Hematopoietic multipotent progenitor cell treated with erythropoietin and hydrocortisone succinate and interleukin-3 and kit ligand, for 6 days (in vitro differentiated cells): ENCODE measurements around the gene ZNF888.
"Not testable (repeated sequence)": the region's sequence is repeated elsewhere in the genome, so short reads cannot be mapped to it uniquely, and the experiment has no call there.

Experiments
- DNase-seq: peaks from one replicate; pipeline ENCODE4 v3.0.0-alpha.2; 2015

Gene ZNF888

DNA sequence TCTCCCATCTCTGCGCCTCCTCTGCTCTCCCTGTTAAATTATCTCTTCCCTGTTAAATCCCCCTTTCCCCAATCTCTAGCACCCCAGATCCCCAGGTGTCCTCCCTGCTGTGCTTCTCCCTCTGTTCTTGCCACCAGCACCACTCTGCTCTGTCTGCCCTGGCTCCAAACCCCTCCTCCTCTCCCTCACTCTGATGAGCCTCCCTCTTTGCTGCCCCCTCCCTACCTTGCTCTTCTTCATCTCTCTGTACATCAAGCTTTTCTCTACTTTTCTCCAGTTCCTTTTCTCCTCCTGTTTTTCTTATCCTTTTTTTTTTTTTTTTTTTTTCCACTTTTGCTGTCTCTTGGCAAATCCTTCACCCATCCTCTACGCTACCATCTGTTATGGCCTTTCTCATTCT, 18.3 kb upstream of the ZNF888 start:
- DNase-seq = not testable (repeated sequence)

DNA sequence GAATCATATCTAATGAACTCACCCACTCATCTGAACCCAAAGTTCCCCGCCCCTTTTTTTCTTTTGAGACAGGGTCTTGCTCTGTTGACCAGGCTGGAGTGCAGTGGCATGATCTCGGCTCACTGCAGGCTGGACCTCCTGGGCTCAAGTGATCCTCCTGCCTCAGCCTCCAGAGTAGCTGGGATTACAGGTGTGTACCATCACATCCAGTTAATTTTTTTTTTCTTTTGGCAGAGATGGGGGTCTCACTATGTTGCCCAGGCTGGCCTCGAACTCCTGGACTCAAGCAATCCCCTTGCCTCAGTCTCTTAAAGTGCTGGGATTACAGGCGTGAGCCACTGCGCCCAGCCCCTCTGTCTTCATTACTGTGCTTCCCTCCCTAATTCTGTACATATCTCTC, 17.7 kb upstream of the ZNF888 start:
- DNase-seq = not testable (repeated sequence)

DNA sequence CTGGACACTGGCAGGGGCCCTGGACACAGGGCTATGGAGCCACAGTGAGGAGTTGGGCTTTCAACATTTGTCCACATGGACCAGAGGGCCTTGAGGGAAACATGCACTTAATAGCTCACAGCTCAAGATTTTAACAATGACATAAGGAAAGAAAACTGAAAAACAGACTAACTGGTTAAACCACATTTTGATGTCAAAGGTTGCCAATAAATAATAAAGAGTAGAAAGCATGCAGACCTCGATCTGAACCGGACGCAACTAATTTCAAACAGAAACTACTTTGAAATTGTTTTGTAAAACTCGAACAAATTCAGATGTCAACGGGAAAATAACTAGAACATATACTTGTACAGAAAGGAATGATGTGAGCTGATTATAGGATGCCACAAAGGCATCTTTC, 15.5 kb upstream of the ZNF888 start:
- DNase-seq = no peak

DNA sequence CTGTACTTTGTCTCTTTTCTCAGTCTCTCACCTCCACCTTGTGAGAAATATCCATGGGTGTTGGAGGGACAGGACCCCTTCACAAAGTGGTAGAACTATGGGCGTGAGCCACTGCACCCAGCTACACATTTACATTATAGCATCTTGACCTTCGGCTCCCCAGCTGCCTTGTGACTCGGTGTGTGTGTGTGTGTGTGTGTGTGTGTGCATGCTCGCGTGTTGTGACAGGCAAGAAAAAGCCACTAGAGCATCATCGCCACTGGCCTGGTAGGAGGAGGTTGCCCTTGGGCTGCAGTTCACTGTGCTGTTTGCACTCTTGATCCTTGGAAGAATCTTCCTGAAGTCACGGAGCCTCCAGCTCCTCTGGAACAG, 13.7 kb upstream of the ZNF888 start:
- DNase-seq = no peak

DNA sequence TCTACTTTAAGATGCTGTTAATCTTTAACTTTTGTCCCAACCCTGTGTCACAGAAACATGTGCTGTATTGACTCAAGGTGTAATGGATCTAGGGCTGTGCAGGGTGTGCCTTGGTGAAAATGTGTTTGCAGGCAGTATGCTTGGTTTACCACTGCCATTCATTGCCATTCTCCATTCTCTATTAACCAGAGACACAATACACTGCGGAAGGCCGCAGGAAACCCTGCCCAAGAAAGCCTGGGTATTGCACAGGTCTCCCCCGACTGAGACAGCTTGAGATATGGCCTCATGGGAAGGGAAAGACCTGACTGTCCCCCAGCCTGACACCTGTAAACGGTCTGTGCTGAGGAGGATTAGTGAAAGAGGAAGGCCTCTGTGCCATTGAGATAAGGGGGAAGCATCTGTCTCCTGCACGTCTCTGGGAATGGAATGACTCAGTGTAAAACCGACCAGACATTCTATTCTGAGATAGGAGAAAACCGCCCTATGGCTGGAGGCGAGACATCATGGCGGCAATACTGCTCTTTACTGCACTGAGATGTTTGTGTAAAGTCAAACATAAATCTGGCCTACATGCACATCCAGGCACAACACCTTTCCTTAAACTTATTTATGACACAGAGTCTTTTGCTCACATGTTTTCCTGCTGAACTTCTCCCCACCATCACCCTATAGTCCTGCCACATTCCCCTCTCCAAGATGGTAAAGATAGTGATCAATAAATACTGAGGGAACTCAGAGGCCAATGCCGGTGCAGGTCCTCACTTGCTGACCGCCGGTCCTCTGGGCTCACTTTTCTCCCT, 13.1 kb upstream of the ZNF888 start:
- DNase-seq = peak; percentile 95

DNA sequence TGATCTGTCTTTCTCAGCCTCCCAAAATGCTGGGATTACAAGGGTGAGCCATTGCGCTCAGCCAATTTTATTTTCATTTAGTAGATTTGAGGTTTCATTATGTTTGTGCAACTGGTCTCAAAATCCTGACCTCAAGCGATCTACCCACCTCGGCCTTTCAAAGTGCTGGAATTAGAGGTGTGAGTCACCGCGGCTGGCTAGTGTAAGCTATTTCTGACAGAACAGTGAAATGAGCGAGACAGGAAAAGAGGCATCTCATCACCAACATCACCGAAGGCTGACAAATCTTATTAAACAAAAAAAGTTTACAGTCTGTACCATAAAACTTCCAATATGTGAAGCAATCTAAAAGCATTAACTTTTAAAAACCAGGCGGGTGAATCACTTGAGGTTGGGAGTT, 12.2 kb upstream of the ZNF888 start:
- DNase-seq = no peak

DNA sequence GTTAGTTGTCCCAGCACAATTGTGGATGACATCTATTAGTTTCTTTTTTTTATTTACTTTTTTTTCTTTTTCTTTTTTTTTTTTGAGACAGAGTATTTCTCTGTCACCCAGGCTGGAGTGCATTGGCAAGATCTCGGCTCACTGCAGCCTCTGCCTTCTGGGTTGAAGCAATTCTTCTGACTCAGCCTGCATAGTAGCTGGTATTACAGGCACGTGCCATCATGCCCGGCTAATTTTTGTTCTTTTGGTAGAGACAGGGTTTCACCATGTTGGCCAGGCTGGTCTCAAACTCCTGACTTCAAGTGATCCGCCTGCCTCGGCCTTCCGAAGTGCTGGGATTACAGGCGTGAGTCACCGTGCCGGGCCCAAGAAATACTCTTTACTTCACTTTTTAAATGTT, 1.4 kb upstream of the ZNF888 start:
- not testable (repeated sequence) for DNase-seq

DNA sequence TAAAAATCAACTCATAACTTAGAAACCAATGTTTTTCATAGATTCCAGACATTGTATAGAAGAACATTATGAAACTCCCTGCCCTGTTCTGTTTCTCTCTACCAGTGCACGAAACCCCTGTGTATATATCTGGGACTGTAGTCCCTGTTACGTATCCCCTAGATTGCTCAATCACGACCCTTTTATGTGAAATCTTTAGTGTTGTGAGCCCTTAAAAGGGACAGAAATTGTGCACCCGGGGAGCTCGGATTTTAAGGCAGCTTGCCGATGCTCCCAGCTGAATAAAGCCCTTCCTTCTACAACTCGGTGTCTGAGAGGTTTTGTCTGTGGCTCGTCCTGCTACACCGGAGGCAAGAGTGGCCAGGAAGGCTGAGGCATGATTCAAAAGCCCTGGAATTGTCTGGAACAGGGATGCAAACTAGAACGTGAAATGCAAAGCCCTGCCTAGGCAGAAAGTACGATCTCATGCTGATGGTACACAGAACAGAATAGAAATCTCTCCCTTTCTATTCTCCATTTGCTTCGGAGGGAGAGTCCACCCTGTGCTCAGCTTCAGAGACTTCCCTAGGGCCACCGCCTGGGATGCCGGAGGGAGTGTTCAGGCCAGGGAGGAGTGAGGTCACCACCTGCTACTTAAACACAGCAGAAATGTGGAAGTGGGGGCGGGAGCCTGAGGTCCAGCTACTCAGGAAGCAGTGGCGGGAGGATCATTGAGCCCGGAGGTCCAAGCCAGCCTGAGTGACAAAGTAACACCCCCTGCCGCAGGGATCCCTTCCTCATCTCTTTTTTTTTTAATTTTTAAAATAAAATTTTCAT, 758 bp upstream of the ZNF888 start:
- peak; percentile 12 for DNase-seq

DNA sequence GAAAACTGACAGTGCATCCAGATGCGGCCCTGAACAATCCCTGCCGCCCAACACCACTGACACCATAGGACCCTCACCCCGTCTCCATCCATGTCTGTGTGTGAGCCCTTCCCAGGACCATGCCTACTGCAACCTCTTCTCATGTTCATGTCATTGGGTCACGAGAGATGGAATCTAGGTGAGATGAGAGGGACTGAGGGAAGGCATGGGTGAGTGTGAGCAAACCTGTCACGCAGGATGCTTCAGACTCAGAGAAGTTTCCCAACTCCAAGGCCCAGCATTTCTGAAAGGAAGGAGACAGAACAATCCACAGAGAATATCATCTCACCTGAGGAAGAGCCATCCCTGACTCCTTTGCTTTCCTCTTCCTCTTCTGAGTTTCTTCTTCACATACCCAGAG, 5.7 kb downstream of the ZNF888 start:
- DNase-seq = no peak

DNA sequence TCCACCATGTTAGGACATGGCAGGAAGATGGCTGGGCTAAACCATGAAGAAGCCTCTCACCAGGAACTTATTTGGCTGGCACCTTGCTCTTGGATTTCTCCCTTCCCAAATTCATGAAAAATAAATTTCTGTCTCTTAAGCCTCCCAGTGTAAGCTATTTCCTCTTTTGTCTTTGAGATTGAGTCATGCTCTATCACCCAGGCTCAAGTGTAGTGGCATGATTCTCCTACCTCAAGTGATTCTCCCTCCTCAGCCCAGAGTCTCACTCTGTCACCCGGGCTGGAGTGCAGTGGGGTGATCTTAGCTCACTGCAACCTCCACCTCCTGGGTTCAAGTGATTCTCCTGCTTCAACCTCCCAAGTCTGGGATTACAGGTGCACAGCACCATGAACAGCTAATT, 12.6 kb downstream of the ZNF888 start:
- DNase-seq = no peak

DNA sequence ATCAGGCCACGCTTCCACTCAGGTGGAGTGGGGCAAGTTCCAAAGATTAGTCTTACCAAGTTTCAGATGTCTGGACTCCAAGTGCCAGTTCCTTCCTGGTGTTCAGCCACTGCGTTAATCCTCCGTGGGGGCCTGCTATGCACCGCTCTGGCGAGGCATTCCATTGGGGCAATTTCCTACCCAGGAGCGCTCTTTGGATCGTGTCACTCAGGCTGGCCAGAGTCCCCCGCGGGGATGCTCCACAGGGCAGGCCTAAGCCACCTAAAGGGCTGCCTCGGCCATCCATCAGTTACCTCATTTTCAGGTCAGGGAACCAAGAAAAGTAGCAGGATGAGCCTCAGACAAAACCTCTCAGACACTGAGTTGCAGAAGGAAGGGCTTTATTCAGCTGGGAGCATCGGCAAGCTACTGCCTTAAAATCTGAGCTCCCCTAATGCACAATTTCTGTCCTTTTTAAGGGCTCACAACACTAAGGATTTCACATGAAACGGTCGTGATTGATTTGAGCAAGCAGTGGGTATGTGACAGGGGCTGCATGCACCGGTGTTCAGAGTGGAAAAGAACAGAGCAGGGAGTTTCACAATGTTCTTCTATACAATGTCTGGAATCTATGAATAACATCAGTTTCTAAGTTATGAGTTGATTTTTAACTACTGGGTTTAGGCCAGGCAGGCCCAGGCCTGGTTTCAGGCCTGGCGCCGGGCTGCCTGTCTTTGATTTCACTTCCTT, 19.0 kb downstream of the ZNF888 start:
- not testable (repeated sequence) for DNase-seq

DNA sequence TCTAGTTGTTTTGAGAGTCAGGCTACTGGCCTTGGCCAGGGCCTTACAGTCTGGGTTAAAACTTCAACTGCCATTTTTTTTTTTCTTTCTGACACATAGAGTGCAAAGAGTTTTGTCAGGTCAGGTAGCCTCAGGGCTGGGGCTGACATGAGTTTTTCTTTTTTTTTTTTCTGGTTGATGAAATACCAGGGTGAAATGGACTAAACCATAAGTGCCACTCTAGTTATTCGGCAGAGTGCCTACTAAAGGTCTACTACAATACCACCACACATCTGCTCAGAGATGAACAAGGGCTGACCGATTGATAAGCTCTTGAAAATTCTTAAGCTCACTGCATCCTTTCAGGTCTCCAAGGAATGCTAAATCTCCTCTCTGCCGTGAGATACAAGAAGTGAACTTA, 21.4 kb downstream of the ZNF888 start:
- no peak for DNase-seq

DNA sequence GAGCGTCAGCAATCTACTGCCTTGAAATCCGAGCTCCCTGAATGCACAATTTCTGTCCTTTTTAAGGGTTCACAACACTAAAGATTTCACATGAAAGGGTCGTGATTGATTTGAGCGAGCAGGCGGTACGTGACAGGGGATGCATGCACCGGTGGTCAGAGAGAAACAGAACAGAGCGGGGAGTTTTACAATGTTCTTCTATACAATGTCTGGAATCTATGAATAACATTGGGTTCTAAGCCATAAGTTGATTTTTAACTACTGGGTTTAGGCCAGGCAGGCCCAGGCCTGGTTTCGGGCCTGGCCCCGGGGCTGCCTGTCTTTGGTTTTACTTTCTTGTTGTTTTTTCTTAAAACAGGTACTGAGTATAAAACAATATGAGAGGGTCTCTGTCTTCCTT, 24.6 kb downstream of the ZNF888 start:
- DNase-seq = not testable (repeated sequence)

DNA sequence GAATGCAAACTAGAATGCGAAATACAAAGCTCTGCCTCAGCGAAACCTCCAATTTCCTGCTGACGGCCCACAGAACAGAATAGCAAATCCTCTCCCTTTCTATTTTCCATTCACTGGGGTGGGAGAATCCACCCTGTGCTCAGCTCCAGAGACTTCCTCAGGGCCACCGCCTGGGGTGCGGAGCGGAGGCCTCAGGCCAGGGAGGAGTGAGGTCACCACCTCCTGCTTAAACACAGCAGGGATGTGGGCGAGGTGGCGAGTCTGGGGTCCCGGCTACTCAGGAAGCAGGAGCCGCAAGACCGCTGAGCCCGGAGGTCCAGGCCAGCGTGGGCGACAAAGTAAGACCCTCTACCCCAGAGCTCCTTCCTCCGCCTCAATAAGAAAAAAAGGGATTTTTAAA, 25.1 kb downstream of the ZNF888 start:
- no peak for DNase-seq

DNA sequence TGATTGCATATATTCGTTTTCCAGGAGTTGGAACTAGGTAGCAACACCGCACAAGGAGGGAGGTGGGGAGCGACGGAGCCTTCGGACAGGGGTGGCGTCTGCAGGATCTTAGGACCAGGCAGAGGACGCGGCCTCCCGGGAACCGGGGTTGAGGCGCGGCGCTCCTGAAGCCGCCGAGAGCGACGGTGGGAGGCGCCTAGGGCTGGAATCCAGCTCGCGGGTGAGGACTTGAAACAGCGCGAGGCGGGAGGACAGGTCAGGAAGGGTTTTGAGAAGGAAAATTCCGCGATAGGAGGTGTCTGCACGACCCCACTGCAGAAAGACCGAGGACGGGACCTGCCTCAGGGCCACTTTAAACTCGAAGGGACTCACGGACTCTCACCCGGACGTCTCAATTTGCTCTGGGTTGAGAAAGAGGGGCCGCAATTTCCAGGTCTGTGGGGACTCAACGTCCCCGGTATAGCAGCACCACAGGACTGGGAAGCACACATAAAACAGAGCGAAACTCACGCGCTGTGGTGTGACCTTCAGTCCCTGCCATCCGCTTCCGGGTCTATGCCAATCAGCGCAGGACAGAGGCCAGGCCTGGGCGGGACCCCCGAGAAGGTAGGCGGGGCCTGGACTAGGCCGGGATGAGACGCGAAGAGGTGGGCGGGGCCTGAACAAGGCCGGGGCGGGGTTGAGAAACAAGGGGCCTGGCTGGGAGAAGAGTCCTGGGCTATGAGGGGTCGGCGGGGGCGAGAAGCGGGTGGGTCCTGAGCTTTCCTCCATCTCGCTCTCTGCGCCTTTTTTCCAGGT, 25.9 kb downstream of the ZNF888 start, which contains the start of gene ZNF320:
Gene ZNF320, minus strand, starts transcription at position 498 of the 798 bp plus-strand sequence. CDS start 7,380 bp downstream, outside the sequence.
- peak; percentile 98 for DNase-seq

DNA sequence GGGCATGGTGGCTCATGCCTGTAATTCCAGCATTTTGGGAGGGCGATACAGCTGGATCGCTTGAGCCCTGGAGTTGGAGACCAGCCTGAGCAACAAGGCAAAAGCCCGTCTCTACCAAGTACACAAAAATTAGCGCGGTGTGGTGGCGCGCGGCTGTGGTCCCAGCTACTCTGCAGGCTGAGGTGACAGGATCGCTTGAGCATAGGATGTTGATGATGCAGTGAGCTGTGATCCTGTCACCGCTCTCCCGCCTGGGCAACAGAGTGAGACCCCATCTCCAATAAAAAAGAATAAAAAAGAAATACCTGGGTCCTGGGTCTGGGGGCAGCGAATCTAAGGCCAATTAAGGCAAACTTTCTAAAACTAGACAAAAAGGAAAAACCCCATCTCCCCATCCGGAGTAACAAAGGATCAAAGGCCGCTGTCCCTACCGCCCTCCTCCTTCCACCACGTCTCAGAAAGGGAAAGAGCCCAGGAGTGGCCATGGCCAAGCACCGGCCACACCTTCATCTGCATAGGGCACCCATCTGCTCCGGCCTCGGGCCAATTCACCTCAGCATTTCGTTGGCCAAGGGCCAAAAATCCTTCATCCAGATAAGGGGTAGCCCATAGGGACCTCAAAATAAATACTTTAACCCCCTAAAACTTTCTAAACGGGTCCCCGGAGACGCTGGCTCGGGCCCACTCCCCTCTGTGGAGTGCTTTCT, 26.6 kb downstream of the ZNF888 start:
- peak; percentile 65 for DNase-seq

DNA sequence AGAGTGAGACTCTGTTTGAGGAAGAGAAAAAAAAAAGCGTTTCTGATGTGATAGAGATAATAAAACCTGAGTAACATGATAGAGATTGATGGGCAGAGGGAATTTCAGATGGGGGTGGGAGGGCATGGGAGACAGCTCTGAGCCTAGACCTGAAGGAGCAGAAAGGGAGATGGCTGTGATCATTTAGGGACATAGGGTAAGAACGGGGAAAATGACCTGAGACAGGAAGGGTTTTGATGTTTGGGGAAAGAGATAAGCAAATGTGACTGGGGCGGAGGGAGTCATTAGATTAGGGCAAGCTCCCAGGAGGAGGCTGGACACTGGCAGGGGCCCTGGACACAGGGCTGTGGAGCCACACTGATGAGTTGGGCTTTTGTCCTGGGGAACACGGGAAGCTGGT, 31.9 kb downstream of the ZNF888 start:
- DNase-seq = no peak

DNA sequence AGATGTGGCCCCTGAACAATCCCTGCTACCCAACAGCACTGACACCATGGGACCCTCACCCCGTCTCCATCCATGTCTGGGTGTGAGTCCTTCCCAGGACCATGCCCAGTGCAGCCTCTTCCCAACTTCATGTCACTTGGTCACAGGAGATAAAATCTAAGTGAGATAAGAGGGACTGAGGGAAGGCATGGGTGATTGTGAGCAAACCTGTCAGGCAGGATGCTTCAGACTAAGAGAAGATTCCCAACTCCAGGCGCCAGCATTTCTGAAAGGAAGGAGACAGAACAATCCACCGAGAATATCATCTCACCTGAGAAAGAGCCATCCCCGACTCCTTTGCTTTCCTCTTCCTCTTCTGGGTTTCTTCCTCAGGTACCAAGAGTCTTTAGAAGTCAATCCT, 33.3 kb downstream of the ZNF888 start:
- no peak for DNase-seq

DNA sequence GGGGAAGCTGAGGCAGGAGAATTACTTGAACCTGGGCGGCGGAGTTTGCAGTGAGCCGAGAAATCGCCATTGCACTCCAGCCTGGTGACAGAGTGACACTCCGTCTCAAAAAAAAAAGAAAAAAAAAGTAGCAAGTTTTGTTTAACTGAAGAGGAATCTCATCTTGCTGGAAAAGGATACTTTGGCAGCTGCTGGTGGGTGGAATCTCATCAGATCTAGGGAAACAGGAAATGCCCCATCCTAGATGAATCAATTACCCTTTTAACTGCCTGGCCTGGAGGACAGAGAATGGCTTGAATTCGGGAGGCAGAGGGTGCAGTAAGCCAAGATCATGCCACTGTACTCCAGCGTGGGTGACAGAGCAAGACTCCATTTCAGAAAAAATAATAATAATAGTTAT, 34.2 kb downstream of the ZNF888 start:
- DNase-seq = no peak

DNA sequence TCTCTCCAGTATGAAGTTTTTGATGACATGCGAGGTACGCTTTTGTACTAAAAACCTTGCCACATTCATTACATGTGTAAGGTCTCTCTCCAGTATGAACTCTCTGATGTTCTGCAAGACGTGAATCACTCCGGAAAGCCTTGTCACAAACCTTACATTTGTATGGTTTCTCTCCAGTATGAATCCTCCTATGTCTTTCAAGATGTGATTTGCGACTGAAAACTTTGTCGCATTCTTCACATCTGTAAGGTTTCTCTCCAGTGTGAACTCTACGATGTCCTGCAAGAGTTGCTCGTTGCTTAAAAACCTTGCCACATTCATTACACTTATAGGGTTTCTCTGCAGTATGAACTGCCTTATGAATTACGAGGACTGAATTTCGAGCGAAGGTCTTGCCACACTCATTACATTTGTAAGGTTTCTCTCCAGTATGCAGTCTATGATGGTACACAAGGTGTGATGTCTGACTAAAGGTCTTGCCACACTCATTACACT, 42.3 kb downstream of the ZNF888 start:
- DNase-seq = no peak

DNA sequence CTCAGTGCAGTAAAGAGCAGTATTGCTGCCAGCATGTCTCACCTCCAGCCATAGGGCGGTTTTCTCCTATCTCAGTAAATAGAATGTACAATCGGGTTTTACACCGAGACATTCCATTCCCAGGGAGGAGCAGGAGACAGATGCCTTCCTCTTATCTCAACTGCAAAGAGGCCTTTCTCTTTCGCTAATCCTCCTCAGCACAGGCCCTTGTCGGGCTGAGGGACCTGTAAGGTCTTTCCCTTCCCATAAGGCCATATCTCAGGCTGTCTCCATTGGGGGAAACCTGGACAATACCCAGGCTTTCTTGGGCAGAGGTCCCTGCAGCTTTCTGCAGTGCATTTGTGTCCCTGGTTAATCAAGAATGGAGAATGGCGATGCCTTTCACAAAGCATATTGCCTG, 50.2 kb downstream of the ZNF888 start:
- DNase-seq = not testable (repeated sequence)

DNA sequence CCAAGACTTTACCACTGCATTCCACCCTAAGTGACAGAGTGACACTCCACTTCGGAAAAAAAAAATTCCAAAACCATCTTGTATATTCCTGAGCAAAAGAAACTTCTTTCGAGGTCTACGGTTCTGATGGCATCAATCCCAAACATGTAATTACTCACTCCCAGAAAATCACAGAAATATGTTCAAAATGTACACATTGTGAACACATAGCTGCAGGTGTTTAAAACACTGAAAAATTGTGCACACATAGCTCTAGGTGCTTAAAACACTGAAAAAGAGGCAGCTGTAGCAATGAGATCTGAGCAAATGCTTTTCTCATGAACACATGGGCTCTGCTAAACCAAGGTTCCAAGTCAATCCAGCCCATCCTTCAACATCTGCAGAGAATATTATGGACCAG, 51.8 kb downstream of the ZNF888 start:
- DNase-seq = no peak
